K562 (cell line): ENCODE measurements around the gene DDC. TPM values are rescaled to one million over a fixed set of nuclear protein-coding genes. Genes with fewer than 3 reads are reported as not detected.

Experiments used
- CTBP1 ChIP-seq: fragments of 450-650 bp; IDR thresholded peaks from 2 replicates; pipeline ENCODE4 v1.6.1; 2016; ENCODE audit warnings: borderline replicate concordance
- CXXC5 ChIP-seq: fragments of 250-450 bp; sonication (Bioruptor Pico); IDR thresholded peaks from 2 replicates; pipeline ENCODE4 v1.8.0; 2022; ENCODE audit warnings: inconsistent platforms, mild to moderate bottlenecking, moderate library complexity
- FOXA3 ChIP-seq, 2 experiments: fragments of 450-650 bp in 1 of 2; sonication (generic) in 1 of 2; formaldehyde crosslinking; IDR thresholded peaks in 1 of 2; conservative IDR thresholded peaks in 1 of 2; 2 replicates each; pipeline versions ENCODE4 v1.4.0 to v1.8.0; 2020 to 2022; ENCODE audit warnings: mild to moderate bottlenecking in 2 of 2, missing genetic modification reagents in 1 of 2
- HSF4 ChIP-seq: fragments of 250-450 bp; sonication (Bioruptor Pico); IDR thresholded peaks from 2 replicates; pipeline ENCODE4 v2.1.2; 2022; ENCODE audit warnings: mild to moderate bottlenecking, moderate library complexity, borderline replicate concordance
- POU5F1 ChIP-seq: fragments of 150-350 bp; IDR thresholded peaks from 2 replicates; pipeline ENCODE4 v1.6.1; 2014; ENCODE audit warnings: borderline replicate concordance, low read length, low read depth, mild to moderate bottlenecking; ENCODE audit not compliant: partially characterized antibody
- SMARCA4 ChIP-seq: fragments of 450-650 bp; IDR thresholded peaks from 2 replicates; pipeline ENCODE4 v1.6.1; 2016
- ZNF644 ChIP-seq: fragments of 200-800 bp; sonication (Bioruptor generic); IDR thresholded peaks from 2 replicates; pipeline ENCODE4 v1.6.1; 2016; ENCODE audit warnings: low read depth, missing genetic modification characterization, missing compliant biosample characterization
- polyA plus RNA-seq, 8 experiments: library from polyadenylated mRNA; depleted of rRNA in 4 of 8; stranded (reverse) in 5 of 8; unstranded in 3 of 8; fragments of >200 nt; fragmentation: Nextera tagmentation in 2 of 8; fragmentation: Illumina TruSeq in 1 of 8; extraction: Ambion mirVana in 2 of 8; extraction: Trizol in 1 of 8; gene quantifications; 2 replicates each; pipeline versions ENCODE4 v1.2.1 to v1.2.3, GENCODE V29; 2011 to 2014; ENCODE audit warnings: inconsistent platforms in 1 of 8, missing spikeins in 1 of 8
- total RNA-seq, 7 experiments: library from RNA; depleted of rRNA in 6 of 7; stranded (reverse); fragments of >200 nt in 6 of 7; fragmentation: Illumina TruSeq in 2 of 7; extraction: Trizol in 2 of 7; gene quantifications; 2 replicates each; pipeline versions ENCODE4 v1.2.1 to v1.2.3, GENCODE V29; 2011 to 2021; ENCODE audit warnings: low replicate concordance in 1 of 7
- TF ChIP-seq, protein P1 (sequence below): IDR thresholded peaks from 3 replicates; pipeline ENCODE4 v1.6.1; 2011; ENCODE audit warnings: borderline replicate concordance, mild to moderate bottlenecking, moderate library complexity; ENCODE audit not compliant: insufficient read length; ENCODE audit errors: extremely low read depth
- TF ChIP-seq, protein P2 (sequence below): fragments of 450-650 bp; IDR thresholded peaks from 2 replicates; pipeline ENCODE4 v1.7.1; 2018; ENCODE audit warnings: mild to moderate bottlenecking, low read depth; ENCODE audit not compliant: partially characterized antibody
- TF ChIP-seq, protein P3 (sequence below): fragments of 250-450 bp; sonication (Bioruptor Pico); IDR thresholded peaks from 2 replicates; pipeline ENCODE4 v1.4.0; 2020; ENCODE audit warnings: mild to moderate bottlenecking
- TF ChIP-seq, protein P4 (sequence below): sonication (generic); formaldehyde crosslinking; IDR thresholded peaks from 2 replicates; pipeline ENCODE4 v1.8.0; 2022; ENCODE audit warnings: mild to moderate bottlenecking, missing genetic modification reagents
- TF ChIP-seq, protein P5 (sequence below): fragments of 250-450 bp; sonication (Bioruptor Pico); IDR thresholded peaks from 2 replicates; pipeline ENCODE4 v1.4.0; 2020; ENCODE audit warnings: mild to moderate bottlenecking, moderate library complexity, borderline replicate concordance
- TF ChIP-seq, protein P6 (sequence below): sonication (generic); formaldehyde crosslinking; IDR thresholded peaks from 2 replicates; pipeline ENCODE4 v1.8.0; 2022; ENCODE audit warnings: missing genetic modification reagents, mild to moderate bottlenecking, borderline replicate concordance

DDC gene
- total and polyA plus RNA-seq, 9 of the 15 experiments (the other 6 are each of a cell fraction or from before 2014, with no cell fraction given), result not detected

DNA sequence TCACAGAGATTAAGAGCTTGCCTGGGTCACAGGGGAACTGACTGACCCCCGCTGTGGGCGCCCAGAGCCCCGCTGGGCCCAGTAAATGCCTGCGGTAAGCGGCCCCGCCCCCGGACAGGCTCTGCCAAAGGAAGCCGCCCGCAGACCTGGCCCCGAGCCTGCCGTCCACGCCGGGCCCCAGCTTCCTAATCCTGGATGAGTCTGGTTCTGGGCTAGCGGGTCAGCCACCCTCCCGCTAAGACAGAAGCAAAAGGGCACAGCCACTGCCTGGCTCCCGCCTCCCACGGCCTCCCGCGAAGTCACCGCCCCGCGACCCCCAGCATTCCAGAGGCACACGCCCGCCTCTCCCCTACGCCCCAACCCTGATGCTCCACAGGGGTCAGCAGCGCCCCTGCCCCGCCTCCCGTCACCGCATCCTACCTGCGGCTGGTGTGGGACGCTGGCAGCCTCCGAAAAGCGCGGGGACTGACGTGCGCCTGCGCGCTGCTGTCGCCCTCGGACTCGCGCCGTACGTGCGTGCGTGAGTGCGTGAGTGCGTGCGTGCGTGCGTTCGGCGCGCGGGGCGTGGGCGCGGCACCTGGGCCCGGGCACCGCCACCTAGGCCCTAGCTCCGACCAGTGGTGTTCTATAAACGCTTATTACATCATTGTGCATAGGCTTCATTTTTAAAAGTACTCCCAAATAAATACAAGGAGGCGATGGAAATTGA lies 115.2 kb downstream of the DDC start, which contains the start of gene FIGNL1 (continued):
- peak; percentile 94 for TF ChIP-seq CTBP1
- peak; percentile 100 for TF ChIP-seq CXXC5
- TF ChIP-seq, protein P1, sequence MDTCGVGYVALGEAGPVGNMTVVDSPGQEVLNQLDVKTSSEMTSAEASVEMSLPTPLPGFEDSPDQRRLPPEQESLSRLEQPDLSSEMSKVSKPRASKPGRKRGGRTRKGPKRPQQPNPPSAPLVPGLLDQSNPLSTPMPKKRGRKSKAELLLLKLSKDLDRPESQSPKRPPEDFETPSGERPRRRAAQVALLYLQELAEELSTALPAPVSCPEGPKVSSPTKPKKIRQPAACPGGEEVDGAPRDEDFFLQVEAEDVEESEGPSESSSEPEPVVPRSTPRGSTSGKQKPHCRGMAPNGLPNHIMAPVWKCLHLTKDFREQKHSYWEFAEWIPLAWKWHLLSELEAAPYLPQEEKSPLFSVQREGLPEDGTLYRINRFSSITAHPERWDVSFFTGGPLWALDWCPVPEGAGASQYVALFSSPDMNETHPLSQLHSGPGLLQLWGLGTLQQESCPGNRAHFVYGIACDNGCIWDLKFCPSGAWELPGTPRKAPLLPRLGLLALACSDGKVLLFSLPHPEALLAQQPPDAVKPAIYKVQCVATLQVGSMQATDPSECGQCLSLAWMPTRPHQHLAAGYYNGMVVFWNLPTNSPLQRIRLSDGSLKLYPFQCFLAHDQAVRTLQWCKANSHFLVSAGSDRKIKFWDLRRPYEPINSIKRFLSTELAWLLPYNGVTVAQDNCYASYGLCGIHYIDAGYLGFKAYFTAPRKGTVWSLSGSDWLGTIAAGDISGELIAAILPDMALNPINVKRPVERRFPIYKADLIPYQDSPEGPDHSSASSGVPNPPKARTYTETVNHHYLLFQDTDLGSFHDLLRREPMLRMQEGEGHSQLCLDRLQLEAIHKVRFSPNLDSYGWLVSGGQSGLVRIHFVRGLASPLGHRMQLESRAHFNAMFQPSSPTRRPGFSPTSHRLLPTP, result no peak
- TF ChIP-seq, protein P2, sequence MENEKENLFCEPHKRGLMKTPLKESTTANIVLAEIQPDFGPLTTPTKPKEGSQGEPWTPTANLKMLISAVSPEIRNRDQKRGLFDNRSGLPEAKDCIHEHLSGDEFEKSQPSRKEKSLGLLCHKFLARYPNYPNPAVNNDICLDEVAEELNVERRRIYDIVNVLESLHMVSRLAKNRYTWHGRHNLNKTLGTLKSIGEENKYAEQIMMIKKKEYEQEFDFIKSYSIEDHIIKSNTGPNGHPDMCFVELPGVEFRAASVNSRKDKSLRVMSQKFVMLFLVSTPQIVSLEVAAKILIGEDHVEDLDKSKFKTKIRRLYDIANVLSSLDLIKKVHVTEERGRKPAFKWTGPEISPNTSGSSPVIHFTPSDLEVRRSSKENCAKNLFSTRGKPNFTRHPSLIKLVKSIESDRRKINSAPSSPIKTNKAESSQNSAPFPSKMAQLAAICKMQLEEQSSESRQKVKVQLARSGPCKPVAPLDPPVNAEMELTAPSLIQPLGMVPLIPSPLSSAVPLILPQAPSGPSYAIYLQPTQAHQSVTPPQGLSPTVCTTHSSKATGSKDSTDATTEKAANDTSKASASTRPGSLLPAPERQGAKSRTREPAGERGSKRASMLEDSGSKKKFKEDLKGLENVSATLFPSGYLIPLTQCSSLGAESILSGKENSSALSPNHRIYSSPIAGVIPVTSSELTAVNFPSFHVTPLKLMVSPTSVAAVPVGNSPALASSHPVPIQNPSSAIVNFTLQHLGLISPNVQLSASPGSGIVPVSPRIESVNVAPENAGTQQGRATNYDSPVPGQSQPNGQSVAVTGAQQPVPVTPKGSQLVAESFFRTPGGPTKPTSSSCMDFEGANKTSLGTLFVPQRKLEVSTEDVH, result no peak
- TF ChIP-seq POU5F1, result no peak
- TF ChIP-seq, protein P3, sequence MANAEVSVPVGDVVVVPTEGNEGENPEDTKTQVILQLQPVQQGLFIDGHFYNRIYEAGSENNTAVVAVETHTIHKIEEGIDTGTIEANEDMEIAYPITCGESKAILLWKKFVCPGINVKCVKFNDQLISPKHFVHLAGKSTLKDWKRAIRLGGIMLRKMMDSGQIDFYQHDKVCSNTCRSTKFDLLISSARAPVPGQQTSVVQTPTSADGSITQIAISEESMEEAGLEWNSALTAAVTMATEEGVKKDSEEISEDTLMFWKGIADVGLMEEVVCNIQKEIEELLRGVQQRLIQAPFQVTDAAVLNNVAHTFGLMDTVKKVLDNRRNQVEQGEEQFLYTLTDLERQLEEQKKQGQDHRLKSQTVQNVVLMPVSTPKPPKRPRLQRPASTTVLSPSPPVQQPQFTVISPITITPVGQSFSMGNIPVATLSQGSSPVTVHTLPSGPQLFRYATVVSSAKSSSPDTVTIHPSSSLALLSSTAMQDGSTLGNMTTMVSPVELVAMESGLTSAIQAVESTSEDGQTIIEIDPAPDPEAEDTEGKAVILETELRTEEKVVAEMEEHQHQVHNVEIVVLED (CRISPR knock-in tag), result peak; percentile 100
- TF ChIP-seq FOXA3 (CRISPR knock-in tag; conservative IDR thresholded peaks at IDR 0.05 in 1 of 2, IDR thresholded peaks at IDR 0.05 in 1 of 2), result 0 out of 4 replicates have a peak, but pooled peaks of 1 of the 2 experiments have one; percentile 35
- TF ChIP-seq SMARCA4, result no peak
- TF ChIP-seq, protein P4, sequence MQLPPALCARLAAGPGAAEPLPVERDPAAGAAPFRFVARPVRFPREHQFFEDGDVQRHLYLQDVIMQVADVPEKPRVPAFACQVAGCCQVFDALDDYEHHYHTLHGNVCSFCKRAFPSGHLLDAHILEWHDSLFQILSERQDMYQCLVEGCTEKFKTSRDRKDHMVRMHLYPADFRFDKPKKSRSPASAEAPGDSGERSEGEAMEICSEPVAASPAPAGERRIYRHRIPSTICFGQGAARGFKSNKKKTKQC (CRISPR knock-in tag), result 0 out of 2 replicates have a peak, but pooled peaks have one; percentile 57
- TF ChIP-seq, protein P5, sequence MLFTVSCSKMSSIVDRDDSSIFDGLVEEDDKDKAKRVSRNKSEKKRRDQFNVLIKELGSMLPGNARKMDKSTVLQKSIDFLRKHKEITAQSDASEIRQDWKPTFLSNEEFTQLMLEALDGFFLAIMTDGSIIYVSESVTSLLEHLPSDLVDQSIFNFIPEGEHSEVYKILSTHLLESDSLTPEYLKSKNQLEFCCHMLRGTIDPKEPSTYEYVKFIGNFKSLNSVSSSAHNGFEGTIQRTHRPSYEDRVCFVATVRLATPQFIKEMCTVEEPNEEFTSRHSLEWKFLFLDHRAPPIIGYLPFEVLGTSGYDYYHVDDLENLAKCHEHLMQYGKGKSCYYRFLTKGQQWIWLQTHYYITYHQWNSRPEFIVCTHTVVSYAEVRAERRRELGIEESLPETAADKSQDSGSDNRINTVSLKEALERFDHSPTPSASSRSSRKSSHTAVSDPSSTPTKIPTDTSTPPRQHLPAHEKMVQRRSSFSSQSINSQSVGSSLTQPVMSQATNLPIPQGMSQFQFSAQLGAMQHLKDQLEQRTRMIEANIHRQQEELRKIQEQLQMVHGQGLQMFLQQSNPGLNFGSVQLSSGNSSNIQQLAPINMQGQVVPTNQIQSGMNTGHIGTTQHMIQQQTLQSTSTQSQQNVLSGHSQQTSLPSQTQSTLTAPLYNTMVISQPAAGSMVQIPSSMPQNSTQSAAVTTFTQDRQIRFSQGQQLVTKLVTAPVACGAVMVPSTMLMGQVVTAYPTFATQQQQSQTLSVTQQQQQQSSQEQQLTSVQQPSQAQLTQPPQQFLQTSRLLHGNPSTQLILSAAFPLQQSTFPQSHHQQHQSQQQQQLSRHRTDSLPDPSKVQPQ, result no peak
- no peak for TF ChIP-seq HSF4 (CRISPR knock-in tag)
- TF ChIP-seq, protein P6, sequence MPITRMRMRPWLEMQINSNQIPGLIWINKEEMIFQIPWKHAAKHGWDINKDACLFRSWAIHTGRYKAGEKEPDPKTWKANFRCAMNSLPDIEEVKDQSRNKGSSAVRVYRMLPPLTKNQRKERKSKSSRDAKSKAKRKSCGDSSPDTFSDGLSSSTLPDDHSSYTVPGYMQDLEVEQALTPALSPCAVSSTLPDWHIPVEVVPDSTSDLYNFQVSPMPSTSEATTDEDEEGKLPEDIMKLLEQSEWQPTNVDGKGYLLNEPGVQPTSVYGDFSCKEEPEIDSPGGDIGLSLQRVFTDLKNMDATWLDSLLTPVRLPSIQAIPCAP (CRISPR knock-in tag), result no peak
- 0 out of 2 replicates have a peak, but pooled peaks have one; percentile 50 for TF ChIP-seq ZNF644 (tag)
